ENCODE measurements around the gene ZNF366.

DNA sequence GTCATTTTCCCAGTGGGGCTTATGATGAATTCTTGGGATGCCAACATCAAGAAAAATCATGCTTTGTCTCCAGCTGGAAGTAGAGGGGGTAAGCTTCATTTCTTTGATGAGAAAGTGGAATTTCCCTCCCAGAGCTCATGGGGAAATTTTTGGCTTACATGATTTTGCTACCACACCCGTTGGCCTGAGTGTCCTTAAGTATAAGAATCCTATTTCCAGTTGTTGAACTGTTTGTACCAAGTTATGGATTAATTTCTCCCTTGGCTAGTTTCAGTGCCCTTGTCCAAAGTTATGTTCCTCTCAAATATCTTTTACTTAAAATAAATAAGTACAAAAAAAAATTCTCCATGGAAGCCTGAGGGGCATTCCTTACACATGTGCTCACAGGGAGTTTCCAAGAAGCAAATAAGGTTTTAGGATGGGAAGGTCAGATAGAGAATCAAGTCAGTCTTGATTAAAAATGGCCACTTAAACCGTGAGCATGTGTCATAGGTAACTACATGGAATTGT is 104.8 kb downstream of the ZNF366 start:
- TF ChIP-seq, protein P1, sequence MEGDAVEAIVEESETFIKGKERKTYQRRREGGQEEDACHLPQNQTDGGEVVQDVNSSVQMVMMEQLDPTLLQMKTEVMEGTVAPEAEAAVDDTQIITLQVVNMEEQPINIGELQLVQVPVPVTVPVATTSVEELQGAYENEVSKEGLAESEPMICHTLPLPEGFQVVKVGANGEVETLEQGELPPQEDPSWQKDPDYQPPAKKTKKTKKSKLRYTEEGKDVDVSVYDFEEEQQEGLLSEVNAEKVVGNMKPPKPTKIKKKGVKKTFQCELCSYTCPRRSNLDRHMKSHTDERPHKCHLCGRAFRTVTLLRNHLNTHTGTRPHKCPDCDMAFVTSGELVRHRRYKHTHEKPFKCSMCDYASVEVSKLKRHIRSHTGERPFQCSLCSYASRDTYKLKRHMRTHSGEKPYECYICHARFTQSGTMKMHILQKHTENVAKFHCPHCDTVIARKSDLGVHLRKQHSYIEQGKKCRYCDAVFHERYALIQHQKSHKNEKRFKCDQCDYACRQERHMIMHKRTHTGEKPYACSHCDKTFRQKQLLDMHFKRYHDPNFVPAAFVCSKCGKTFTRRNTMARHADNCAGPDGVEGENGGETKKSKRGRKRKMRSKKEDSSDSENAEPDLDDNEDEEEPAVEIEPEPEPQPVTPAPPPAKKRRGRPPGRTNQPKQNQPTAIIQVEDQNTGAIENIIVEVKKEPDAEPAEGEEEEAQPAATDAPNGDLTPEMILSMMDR (IDR thresholded peaks at IDR 0.05) = no peak
- TF ChIP-seq POLR2A (IDR thresholded peaks at IDR 0.05) = no peak

Measured in uterus (tissue), 2 donors.